DMS153 (cell line): ENCODE results near the gene GHR.
A peak's percentile ranks its signal among the peaks of the same experiment; 100 is the strongest.

Experiments
- DNase-seq: peaks from one replicate; lab custom pipeline; 2025; lab: John Stamatoyannopoulos, UW

Gene GHR

DNA sequence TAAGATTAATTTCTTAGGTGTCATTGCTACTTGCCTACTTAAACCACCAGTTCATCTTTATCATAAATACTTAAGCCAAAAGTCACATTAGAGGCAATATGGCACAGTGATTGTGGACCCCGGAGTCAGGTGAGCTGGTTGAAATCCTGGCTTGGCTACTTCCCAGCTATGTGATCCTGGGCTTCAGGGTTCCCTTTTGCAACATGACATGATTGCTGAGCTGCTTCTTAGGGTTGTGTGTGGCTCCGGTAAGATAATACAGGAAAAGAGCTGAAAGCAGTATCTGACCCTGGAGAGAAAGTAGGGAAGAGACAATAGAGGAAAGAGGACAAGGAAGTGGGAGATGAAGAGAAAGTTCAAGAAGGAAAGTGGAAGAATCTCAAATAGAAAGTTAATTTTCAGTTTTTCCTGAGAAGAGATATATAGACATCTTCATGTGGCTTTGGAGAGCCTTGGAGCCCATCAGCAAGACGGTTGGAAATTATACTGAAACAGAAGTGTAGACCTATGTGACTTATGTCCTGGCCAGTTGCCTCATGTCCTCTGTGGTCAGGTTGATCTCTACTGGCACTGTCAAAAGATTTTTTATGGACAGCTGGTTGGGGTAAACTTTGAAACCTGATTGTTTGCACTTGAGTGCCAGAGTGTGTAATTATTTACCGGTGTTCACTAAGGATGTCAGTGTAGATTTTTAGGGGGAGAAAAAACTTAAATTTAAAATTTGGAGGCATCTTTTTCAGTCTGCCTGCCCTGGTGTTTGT lies 93.2 kb downstream of the GHR start:
- DNase-seq = no peak

DNA sequence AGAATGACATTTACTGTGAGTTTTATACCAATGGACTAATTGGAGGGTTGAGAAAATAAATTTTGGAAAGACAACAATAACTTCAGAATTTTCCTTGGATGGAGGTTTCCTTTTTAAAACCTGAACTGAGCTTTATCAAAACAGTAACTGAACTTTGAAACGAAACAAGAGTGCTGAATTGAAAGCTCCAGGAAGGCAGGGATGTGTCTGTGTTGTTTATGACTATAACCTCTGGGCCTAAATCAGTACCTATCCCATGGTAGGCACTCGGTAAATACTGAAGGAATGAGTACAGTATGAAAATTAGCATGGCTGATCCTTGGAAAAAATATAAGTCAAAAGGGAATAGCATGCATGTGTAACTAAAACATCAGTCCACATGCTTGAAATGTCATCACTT lies 93.9 kb downstream of the GHR start:
- DNase-seq = no peak

DNA sequence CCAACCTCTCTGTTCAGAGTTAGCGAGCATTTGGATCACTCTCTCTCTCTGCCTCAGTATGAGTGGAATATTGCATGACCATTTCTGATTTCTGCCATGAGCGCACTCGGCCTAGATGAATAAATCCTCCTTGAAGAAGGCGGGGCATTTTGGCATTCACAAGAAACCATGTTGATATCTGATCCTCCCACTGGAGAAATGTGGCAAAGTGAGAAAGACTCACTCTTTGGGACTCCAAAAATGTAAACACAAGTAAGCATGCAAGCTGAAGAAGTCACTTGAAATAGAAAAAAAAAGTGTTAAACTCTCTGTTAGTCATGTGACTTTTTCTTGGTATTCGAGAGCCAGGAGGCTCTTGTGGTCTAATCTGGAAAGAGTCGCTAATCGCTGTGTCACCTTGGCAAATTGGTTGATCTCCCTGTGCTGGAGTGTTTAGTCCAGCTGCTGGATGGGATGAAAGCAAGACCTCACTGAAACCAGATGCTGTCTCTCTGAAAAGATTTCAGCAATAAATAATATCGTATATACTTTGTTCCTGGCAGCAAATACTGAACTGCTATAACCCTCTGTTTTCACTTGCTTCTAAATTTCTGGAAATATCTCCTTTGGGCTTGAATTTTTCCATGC lies 95.5 kb downstream of the GHR start:
- DNase-seq = no peak

DNA sequence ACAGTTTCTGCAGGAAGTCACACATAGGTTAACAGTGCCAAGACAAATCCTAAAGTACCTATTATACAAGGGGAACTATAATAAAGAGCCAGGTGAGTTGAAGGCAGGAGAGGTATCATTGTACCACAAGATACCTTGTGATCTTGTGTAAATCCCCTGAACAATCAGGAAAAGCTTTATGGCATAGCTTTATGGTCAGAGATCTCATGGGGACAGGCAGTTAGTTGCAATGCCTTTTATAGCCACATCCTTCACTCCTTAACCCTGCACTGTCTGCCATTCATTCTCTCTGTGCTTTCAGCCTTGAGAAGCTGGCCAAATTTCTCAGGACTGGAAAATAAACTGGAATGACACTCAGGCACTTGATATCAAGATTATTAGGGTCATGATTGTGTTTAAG lies 97.0 kb downstream of the GHR start:
- peak; percentile 14 for DNase-seq

DNA sequence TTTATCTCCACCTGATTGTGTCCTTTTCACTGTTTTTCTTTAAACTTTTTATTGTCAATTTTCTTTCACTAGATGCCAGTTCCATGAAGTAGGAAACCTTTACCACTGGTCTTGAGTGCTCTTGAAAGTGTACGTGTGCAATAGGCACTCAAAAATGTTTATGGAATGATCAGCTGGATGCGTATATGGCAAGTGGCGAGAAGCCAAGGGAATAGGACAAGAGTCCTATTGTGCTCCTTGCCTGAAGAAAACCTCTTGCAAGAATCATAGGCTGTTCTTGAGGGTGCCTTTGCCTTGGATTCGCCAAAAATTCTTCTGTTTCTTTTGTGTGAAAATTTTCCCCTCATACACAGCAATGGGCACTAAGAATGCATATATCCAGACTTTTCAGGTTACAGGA lies 97.7 kb downstream of the GHR start:
- no peak for DNase-seq

DNA sequence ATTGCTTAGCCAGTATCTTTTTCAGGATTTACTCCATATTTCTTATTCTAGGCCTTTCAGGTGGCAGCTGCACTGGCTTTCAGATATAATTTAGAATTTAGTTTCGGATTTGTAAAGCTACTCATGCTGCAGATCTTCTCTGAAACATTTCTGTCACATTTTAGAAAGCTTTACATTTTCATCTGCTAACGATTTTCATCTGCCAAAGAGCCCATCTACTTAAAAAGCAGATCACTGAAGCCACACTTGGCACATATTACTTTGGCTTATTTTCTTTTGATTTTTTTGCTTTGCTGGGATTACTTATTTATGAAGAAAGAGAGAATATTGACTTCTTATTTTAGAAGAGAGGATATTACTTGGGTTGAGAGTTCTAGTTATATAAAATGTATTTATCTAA lies 98.2 kb downstream of the GHR start:
- DNase-seq = no peak

DNA sequence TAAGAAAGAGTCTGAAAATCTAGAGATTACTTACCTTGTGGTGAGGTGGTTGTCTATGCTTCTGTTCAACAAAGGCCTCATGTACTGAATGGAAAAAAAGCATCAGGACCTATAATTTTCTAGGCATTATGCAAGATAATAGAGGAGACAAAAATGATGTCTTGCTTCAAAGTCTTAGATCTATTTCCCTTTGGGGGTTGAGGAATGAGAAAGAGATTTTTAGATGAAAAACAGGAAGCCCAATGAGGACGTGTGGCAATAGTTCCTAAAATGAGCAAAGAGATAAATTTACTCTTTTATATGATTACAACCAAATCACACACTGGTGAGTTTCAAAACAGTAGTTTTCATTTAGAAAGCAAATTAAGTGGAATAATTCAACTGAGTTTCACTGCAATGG lies 99.5 kb downstream of the GHR start:
- no peak for DNase-seq

DNA sequence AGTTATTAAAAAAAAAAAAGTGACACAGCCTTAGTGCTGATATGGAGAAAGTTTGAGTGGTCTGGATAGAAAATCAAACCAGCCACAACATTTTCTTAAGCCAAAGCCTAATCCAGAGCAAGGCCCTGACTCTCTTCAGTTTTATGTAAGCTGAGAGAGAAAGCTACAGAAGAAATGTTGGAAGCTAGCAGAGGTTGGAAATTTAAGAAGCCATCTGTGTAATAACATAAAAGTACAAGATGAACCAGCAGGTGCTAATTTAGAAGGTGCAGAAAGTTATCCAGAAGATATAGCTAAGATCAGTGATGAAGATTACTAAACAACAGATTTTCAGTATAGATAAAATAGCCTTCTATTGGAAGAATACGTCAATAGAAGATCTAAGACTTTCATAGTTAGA lies 102.9 kb downstream of the GHR start:
- no peak for DNase-seq

DNA sequence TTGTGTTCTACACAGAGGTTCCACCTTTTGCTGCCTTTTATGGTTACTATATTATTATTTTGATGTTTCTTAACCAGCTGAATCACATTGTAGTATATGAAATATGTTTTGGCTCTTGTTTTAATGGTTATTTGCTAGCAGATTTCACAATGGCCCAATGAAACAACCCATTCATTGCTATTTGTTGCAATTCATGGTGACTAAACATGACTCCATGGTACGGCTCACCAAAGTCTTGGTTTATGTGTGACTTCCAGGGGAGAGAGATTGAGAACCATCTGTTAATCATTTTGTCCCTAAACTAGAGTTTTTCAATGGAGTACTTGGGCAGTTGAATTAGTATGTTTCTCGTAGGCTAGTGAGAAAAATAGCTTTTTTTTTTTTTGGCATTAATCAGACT lies 108.4 kb downstream of the GHR start:
- no peak for DNase-seq

DNA sequence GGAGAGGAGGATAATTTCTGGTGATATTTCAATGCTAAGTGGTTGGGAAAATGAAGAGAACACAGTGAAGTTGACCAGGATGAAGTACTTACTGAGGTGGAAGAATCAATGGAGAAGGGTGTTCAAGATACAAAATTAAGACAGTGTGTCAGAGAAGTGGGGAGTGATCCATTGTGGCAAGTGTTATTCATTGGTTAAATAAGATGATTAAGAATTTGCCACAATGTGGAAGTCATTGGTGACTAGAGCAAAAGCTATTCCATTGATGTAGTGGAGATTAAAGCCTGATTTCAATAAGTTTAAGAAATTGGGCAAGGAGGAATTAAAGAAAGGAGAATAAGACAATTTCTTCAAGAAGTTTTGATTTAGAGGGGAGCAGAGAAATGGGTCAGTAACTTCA lies 118.9 kb downstream of the GHR start:
- no peak for DNase-seq

DNA sequence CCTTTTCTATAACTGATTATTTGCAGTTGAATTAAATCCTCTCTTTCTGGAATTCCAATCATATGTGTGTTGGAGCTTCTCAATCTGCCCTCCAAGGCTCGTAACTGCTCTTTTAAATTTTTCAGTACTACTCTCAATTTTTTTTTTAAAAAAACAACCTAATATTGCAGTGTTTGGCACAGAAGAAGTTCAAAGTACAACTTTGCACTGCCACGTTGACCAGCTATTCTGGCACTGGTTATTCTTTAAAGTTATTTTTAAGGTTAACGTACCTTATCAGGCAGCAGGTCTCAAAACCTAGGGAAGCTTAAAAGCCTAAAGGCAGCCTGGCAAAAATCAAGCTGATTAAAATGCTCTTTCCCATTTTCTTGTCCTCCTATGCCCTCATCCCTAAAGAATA lies 120.5 kb downstream of the GHR start:
- DNase-seq = no peak

DNA sequence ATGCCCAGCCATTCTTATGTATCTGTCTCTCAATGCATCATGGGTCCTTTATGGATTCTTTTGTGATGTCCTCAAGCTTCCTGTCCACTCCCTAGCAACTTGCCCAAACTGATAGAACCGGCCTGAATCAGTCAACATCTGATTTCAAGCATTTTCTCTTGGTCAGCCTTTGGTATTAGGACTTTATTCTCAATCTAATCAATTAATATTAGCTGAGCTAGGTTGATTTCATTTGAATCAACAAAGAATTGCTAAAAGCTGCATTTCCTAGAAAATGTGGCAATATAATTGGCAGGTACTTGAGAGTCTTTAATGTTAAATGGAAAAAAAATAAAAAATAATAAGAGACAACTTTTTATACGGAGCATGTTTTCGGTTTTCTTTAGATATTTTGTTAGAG lies 121.8 kb downstream of the GHR start:
- no peak for DNase-seq

DNA sequence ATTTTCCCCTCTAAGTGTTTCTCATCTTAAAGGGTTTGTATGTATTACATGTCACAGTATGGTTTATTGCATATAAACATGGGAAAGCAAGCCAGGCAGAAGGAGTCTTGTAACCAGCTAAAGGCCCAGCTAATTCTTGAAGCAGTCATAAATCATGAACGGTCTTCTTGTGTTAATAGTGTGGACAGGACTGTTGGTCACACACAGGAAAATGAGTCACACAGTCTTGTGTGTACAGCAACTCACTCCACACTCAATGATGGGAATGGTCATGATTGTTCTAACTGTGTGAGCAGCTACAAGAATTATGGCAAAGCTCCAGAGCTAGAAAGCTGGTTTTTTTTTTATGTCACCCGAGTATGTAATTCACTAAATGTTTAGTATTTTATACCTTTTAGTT lies 123.9 kb downstream of the GHR start:
- no peak for DNase-seq

DNA sequence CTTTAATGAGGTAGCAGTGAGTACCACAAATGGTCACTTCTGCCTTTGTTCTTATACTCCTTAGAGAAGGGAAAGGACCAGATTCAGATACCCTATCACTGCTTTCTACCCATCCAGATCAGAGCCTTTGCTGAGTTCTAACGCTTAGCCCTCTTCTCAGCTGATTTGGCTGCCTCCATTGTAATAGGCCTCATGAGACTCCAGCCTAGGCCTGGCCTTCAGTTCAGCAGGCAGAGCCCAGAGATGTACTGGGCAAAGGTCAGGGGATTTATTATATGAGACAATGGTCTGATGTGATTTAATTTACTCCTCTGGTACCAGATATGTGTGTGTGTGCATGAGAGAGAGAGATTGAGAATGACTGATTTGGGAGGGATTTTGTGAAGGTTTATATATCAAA lies 124.7 kb downstream of the GHR start:
- DNase-seq = no peak

DNA sequence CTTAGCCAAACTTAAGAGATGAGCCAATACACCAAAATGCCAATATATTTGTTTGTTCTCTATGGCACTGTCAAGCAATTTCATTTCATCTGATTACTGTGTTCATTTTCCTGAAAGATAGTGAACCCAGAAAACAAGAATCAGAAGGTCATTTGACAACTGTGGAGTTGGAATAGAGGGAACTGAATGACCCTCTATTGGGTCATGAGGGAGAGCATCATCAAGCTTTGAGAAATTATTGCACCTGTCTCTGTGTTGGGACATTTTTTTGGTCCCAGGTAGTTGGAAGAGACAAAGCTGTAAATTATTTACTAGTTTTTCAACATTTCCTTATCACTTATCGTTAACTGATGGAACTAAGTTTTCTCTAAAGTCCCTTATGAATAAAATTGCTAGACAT lies 129.4 kb downstream of the GHR start:
- DNase-seq = no peak

DNA sequence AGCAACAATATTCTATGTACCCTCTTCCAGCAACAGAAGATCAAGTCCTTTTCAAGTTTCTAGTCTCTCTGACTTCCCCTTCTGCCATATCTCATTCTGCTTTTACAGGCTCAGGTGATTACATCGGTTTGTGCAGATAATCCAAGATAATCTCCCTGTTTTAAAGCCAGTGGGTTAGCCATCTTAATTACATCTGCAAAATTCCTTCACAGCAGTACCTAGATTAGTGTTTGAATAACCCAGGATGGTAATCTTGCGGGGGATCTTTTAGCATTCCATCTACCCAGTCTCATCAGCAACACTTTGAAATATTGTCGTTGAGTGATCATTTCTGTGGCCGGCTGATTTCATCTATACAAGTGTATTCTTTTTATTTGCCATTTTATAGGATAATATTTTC lies 130.2 kb downstream of the GHR start:
- DNase-seq = no peak

DNA sequence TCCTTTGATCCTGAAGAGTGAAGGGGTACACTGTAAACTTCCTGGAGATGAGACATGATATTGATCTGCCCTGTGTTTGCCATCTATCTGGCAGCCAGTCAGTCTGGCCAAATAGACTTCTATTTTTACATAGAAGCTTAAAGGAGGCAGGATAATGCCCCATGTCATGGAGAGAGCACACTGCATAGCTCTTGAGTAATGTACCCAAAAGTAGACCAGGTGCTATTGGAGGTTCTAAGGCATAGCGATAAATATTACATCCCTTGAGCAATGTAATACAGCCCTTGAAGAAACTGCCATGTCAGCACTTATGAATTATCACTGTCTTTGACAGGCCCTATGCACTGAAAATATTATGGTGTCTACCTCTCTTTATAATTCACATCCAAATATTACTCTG lies 131.8 kb downstream of the GHR start:
- no peak for DNase-seq

DNA sequence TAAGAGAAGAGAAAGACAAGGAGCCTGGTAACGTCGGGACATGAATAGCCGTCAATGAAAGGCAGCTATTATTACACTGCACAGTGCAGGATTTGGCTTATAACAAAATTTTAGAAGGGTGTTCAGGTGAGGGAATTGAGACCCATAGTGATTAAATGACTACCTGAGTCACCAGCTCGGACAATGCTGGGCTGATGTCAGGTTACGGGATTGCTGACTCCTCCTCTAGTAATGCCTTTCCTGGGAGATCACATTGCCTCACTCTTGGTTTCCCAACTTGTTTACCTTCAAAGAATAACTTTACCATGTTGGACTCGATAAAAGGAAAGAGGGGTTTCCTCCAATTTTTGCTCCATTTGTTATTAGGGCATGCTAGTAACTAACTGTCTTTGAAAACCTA lies 132.6 kb downstream of the GHR start:
- DNase-seq = no peak

DNA sequence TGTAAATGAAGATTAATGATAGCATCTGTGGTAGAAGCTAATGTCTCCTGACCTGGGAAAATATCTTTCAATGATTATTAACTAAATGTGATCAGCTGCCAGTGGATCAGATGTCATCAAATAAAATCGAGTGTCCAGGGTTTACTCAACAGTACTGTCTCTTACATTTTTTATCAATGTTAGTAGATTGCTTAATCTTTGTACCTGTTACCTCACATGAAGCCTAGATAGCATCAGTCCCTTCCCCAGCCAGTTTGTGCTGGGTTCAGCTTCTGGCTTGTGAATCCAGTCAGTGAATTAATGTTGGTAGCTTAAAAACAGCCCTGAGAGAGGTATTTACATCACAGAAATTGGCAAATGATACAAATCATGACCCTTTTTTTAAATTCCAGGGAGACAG lies 134.4 kb downstream of the GHR start:
- no peak for DNase-seq

DNA sequence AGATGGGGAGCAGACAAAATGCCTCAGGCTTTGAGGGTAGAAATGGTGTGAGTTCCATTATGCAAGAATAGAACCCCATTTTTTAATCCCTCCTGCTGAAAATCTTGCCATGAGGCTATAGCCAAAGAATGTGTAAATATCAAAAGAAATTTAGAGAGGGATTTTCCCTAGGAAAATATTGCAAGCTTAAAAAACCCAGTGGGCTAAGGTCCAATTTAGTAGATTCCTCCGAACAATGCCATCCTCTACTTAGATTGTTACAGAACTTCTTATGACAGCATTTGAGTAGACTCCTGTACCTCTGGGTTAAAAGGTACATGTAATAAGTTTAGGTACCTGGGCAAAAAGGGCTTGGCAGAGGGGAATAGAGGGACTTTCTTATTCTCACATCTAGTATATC lies 138.4 kb downstream of the GHR start:
- DNase-seq = no peak

DNA sequence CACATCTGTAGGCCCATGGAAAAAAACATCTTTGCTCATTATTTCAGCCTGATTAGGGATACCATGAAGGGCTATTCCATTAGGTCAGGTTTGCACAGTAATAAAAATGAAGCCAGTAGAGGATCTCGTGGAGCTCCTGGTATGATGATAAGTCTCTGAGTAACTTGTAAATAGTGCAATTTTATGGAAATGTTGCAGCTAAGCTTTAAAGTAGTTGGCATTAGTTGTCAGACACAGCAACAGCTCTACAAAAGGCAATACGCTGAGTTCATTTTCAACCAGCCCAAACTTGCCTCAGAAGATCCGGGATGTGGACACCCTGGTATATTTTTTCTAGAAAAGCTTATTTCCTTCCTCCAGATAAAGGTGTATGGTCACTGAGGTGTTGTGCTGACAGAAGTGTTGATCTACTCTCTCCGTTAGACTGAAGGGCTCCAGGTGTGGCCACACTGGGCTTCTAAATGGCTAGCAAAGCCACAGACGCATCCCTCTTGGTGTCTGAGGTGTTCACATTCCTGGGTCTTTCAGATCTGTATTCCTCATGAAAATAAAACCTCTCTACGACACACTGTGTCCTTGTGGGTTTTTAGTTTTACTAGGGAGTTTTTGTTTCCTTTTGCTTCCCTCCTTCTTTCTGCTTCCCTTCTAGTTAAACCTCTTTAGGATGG lies 141.6 kb downstream of the GHR start:
- DNase-seq = no peak

DNA sequence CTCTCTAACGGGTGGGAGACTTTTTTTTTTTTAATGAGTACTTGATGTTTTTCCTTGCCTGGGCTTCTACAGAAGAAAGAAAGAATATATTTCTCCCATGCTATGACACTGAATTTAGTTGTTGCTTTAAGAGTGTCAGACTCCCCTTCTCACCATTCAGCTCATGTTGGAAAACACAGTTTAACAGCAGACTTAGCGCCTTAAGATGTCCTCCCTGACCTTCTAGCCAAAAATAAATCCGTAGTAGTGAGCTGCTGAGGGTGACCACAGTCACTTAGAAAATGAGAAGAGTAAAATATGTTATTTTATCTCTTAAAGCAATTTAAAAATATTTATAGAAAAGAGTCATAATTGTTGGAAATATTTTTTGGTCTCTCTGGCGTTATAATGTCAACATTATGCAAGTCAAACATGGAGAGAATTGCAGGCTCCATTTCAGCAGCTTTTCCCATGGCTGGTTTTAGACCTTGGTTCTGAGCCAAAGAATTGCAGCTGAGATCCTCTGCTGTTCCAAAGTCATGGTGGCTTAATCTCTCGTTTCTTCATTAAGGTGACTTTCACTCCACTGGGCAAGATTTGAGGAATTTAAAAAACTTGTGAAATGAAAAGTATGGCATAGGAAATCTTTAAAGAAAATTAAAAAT lies 143.5 kb downstream of the GHR start:
- DNase-seq = no peak

DNA sequence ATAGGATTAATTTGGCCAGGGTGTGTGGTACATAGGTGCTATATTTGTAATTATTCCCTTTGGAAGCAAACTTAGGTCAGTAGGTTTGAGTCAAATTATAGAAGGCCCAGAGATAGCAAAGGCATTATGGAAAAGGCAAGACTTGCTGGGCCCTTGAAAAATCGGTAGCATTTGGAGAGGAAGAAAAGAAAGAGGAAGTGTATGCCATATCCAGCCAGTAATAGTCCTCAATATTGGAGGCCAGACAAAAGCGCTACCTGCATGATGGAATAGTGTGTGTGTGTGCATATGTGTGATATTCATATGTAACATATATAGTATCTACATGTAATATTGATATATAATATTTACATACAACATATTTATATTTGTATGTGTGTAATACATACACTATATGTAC lies 146.1 kb downstream of the GHR start:
- no peak for DNase-seq
